ENCODE measurements around the gene DYSF. TPM values are rescaled to one million over a fixed set of nuclear protein-coding genes. Genes with fewer than 3 reads are reported as not detected.
A peak's percentile ranks its signal among the peaks of the same experiment; 100 is the strongest.

The DYSF gene
- total and polyA plus RNA-seq, 5 donors, result 36.7 to 49.4 (median 42.1) TPM

- Histone ChIP-seq H3K27ac (ENCODE audit: low read length) (no peak overlapping the region), H3K4me3 (ENCODE audit: low read length) (no peak overlapping the region), H3K4me1 (ENCODE audit: control insufficient read depth, insufficient read depth, low read length) (no peaks in the 10 kb centered on the region), H3K9me3 (ENCODE audit: control insufficient read depth, low read length) (no peaks in the 10 kb centered on the region), H3K27me3 (ENCODE audit: control insufficient read depth, insufficient read depth) (no peaks in the 10 kb centered on the region)
- ATAC-seq (no peak), DNase-seq (peak in 1 of 3 donors; percentile 25)
- 96% methylated on average over 9 of the region's 9 CpGs for WGBS
- intact Hi-C loops (cut with DNase I), result loop anchor here in 1 of 4 donors (10.0 kb wide), 1 partner anchor 241 kb away; no protein-coding TSS in a partner anchor
Observed at GRCh38 chr2:71554028-71554705, 100.8 kb downstream of the DYSF start.

- Histone ChIP-seq H3K4me3 (ENCODE audit: low read length) (no peak overlapping the region), H3K27ac (ENCODE audit: low read length) (no peak overlapping the region), H3K9me3 (ENCODE audit: control insufficient read depth, low read length) (no peaks in the 10 kb centered on the region), H3K4me1 (ENCODE audit: control insufficient read depth, insufficient read depth, low read length) (no peaks in the 10 kb centered on the region), H3K27me3 (ENCODE audit: control insufficient read depth, insufficient read depth) (no peaks in the 10 kb centered on the region)
- DNase-seq, result peak in 1 of 3 donors; percentile 33
- ATAC-seq, result no peak
- intact Hi-C loops (cut with DNase I), result loop anchor here in 1 of 4 donors (10.0 kb wide), 1 partner anchor 240 kb away; no protein-coding TSS in a partner anchor
- WGBS, result 97% methylated on average over 2 of the region's 2 CpGs
Observed at GRCh38 chr2:71554706-71555056, 101.3 kb downstream of the DYSF start.

DNA sequence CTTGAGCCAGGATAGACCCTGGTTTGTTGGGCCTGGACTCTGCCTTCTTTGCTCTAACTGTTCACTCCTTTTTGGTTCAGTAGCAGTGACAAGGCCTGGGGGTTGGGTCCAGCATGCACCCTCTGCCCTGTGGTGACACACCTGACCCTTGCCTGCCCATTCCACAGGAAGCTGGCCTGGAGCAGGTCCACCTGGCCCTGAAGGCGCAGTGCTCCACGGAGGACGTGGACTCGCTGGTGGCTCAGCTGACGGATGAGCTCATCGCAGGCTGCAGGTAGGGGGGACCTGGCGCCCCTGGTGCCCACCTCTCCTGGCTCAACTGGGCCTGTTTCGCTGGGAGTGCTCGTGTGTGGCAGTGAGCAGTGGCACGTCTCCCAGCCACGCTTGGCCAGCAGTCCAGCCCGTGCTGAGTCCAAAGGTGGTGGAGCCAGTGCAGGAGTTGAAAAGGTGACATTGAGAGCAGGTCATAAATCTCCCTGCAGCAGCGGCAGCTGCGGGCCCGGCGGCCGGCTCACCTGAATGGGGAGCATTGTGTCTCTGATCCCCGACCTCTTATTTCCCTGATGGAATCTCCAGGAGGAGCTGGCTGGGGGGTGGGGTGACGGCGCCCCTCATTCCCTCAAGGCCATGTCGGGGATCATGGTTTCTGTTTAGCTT lies 102.6 kb downstream of the DYSF start:
- Histone ChIP-seq H3K27me3 (ENCODE audit: control insufficient read depth, insufficient read depth) (no peaks in the 10 kb centered on the region), H3K9me3 (ENCODE audit: control insufficient read depth, low read length) (no peaks in the 10 kb centered on the region), H3K4me1 (ENCODE audit: control insufficient read depth, insufficient read depth, low read length) (no peaks in the 10 kb centered on the region), H3K4me3 (ENCODE audit: low read length) (no peak overlapping the region), H3K27ac (ENCODE audit: low read length) (no peak overlapping the region)
- 88% methylated on average over 21 of the region's 21 CpGs for WGBS
- intact Hi-C loops (cut with DNase I), result loop anchor here in 1 of 4 donors (10.0 kb wide), 1 partner anchor 239 kb away; no protein-coding TSS in a partner anchor
- no peak for ATAC-seq
- peak in 1 of 3 donors; percentile 41 for DNase-seq

DNA sequence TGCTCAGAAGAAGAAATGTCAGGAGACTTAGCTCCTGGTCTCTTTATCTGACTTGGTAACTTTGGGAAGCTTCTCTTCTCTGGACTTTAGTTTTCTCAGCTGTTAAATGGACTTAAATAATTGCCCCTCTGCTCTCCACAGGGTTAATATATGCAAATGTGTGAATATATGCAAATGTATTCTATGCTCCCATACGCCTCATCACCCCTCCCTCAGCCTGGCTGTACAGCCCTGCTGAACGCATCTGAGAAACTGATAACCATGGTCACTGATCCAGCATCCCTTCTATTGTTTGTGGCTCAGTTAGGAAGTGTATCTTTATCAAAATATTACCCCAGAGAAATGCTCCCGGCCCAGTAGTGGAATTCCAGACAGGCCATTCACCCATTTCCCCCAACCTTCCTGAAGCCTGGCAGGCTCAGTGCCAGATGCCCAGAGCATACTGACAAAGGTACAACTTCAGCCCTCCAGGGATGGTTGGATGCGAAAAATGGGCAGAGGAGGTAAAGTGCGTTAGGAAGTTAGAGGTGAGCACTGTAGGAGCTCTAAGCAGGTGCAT lies 103.4 kb downstream of the DYSF start:
- Histone ChIP-seq H3K4me1 (ENCODE audit: control insufficient read depth, insufficient read depth, low read length) (no peaks in the 10 kb centered on the region), H3K27me3 (ENCODE audit: control insufficient read depth, insufficient read depth) (no peaks in the 10 kb centered on the region), H3K27ac (ENCODE audit: low read length) (no peak overlapping the region), H3K9me3 (ENCODE audit: control insufficient read depth, low read length) (no peaks in the 10 kb centered on the region), H3K4me3 (ENCODE audit: low read length) (no peak overlapping the region)
- intact Hi-C loops (cut with DNase I), result loop anchor here in 1 of 4 donors (10.0 kb wide), 1 partner anchor 238 kb away; no protein-coding TSS in a partner anchor
- no peak for ATAC-seq
- peak in 1 of 3 donors; percentile 33 for DNase-seq
- WGBS, result 65% methylated on average over 5 of the region's 5 CpGs

GRCh38 chr2:71557321-71557720 lies 104.0 kb downstream of the DYSF start:
- Histone ChIP-seq H3K4me3 (ENCODE audit: low read length) (no peak overlapping the region), H3K27me3 (ENCODE audit: control insufficient read depth, insufficient read depth) (no peaks in the 10 kb centered on the region), H3K27ac (ENCODE audit: low read length) (no peak overlapping the region), H3K9me3 (ENCODE audit: control insufficient read depth, low read length) (no peaks in the 10 kb centered on the region), H3K4me1 (ENCODE audit: control insufficient read depth, insufficient read depth, low read length) (no peaks in the 10 kb centered on the region)
- DNase-seq (peak in 2 of 3 donors; percentile 19 to 35), ATAC-seq (no peak)
- 92% methylated on average over 6 of the region's 6 CpGs for WGBS
- intact Hi-C loops (cut with DNase I), result loop anchor here in 1 of 4 donors (10.0 kb wide), 1 partner anchor 237 kb away; no protein-coding TSS in a partner anchor

DNA sequence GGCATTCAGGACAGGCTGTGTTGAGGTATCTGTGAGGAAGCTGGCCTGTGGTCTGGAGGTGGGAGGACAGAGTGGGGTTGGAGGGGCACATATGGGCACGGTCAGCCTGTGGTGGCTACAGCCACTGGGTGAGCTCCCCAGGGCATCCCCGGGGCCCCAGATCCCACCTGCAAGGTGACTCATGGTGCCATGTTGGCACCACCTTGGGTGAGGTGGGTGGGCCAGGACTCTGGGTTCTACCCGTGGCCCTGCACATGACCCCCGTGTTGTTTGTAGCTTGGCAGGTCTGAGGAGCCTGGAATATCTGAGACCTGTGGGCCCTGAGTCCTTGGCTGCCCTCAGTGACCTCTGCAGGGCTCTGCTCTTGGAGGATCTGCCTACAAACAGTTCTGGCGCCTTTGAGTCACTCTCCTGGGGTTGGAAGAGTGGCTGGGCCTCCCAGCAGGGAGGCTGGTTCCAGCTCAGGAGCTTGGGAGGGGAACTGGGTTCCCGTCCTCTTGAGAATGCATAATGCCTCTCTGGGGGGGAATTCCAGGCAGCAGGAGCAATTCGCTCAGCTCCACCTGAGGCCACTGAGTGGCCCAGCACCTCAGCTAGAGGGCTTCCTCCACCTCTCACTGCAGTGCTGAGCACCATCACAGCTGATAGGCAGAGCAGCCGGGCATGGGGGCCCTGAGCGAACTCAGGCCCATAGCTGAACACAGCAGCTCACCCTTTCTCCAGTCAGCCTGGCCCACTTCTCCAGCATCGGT lies 105.1 kb downstream of the DYSF start:
- no peaks in the 10 kb centered on the region for H3K9me3 ChIP-seq (ENCODE audit: control insufficient read depth, low read length)
- H3K27me3 ChIP-seq (ENCODE audit: control insufficient read depth, insufficient read depth), result no peaks in the 10 kb centered on the region
- H3K4me3 ChIP-seq (ENCODE audit: low read length), result no peak overlapping the region
- intact Hi-C loops (cut with DNase I), result loop anchor here in 1 of 4 donors (10.0 kb wide), 1 partner anchor 236 kb away; no protein-coding TSS in a partner anchor
- DNase-seq (peak in 1 of 3 donors; percentile 33), ATAC-seq (no peak)
- 92% methylated on average over 10 of the region's 10 CpGs for WGBS
- no peak overlapping the region for H3K27ac ChIP-seq (ENCODE audit: low read length)
- H3K4me1 ChIP-seq (ENCODE audit: control insufficient read depth, insufficient read depth, low read length), result no peaks in the 10 kb centered on the region

- intact Hi-C loops (cut with DNase I), result loop anchor here in 1 of 4 donors (10.0 kb wide), 1 partner anchor 236 kb away; no protein-coding TSS in a partner anchor
- 82% methylated on average over 15 of the region's 15 CpGs for WGBS
Observed at GRCh38 chr2:71559080-71559827, 105.9 kb downstream of the DYSF start.

GRCh38 chr2:71559828-71560637 lies 106.7 kb downstream of the DYSF start:
- DNase-seq (peak in 1 of 3 donors; percentile 33), ATAC-seq (no peak)
- no peaks in the 10 kb centered on the region for H3K27me3 ChIP-seq (ENCODE audit: control insufficient read depth, insufficient read depth)
- no peaks in the 10 kb centered on the region for H3K9me3 ChIP-seq (ENCODE audit: control insufficient read depth, low read length)
- WGBS, result 94% methylated on average over 31 of the region's 31 CpGs
- no peak overlapping the region for H3K27ac ChIP-seq (ENCODE audit: low read length)
- H3K4me1 ChIP-seq (ENCODE audit: control insufficient read depth, insufficient read depth, low read length), result no peaks in the 10 kb centered on the region
- intact Hi-C loops (cut with DNase I), result loop anchor here in 1 of 4 donors (10.0 kb wide), 1 partner anchor 235 kb away; no protein-coding TSS in a partner anchor
- no peak overlapping the region for H3K4me3 ChIP-seq (ENCODE audit: low read length)

More at GRCh38 chr2:71559080-71559827, 105.9 kb downstream of the DYSF start:
- peak in 1 of 3 donors; percentile 21 for DNase-seq
- Histone ChIP-seq H3K4me3 (ENCODE audit: low read length) (no peak overlapping the region), H3K9me3 (ENCODE audit: control insufficient read depth, low read length) (no peaks in the 10 kb centered on the region), H3K4me1 (ENCODE audit: control insufficient read depth, insufficient read depth, low read length) (no peaks in the 10 kb centered on the region), H3K27ac (ENCODE audit: low read length) (no peak overlapping the region), H3K27me3 (ENCODE audit: control insufficient read depth, insufficient read depth) (no peaks in the 10 kb centered on the region)
- no peak for ATAC-seq

DNA sequence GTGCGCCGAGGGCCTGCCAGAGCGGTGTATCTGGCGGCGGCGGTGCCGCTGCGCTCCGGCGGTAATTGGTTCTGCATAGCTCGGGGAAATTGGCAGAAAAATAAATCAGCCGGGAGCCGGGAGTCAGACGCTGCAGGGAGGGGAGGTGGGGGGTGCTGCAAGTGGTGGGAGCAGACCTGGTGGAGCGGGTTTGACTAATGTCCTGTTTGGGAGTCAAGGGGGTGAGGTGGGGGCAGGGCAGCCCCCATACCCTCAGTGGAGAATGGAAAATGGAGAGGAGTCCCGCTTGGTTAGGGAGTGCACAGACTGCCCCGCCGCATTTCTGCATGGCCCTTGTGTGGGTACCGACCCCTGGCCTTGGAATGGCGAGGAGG lies 107.3 kb downstream of the DYSF start:
- 88% methylated on average over 20 of the region's 20 CpGs for WGBS
- intact Hi-C loops (cut with DNase I), result no loop called here
- H3K27me3 ChIP-seq (ENCODE audit: control insufficient read depth, insufficient read depth), result no peaks in the 10 kb centered on the region
- no peaks in the 10 kb centered on the region for H3K9me3 ChIP-seq (ENCODE audit: control insufficient read depth, low read length)
- no peaks in the 10 kb centered on the region for H3K4me1 ChIP-seq (ENCODE audit: control insufficient read depth, insufficient read depth, low read length)
- ATAC-seq, result no peak
- no peak overlapping the region for H3K4me3 ChIP-seq (ENCODE audit: low read length)
- DNase-seq, result peak in 1 of 3 donors; percentile 48
- no peak overlapping the region for H3K27ac ChIP-seq (ENCODE audit: low read length)

Measured in right cardiac atrium (tissue), 5 donors.